Activated T-cell treated with anti-CD3 and anti-CD28 coated beads for 24 hours (primary cell): ENCODE data around the gene FLRT1.

Experiments
- DNase-seq: peaks from one replicate; pipeline ENCODE4 v3.0.0-alpha.2; 2020; ENCODE audit warnings: low read depth

The FLRT1 gene

GRCh38 chr11:64065712-64066111 is 30.0 kb downstream of the FLRT1 start:
- DNase-seq: no peak

GRCh38 chr11:64067230-64067993 is 31.7 kb downstream of the FLRT1 start:
- no peak for DNase-seq

GRCh38 chr11:64068705-64069400 is 33.1 kb downstream of the FLRT1 start:
- no peak for DNase-seq

DNA sequence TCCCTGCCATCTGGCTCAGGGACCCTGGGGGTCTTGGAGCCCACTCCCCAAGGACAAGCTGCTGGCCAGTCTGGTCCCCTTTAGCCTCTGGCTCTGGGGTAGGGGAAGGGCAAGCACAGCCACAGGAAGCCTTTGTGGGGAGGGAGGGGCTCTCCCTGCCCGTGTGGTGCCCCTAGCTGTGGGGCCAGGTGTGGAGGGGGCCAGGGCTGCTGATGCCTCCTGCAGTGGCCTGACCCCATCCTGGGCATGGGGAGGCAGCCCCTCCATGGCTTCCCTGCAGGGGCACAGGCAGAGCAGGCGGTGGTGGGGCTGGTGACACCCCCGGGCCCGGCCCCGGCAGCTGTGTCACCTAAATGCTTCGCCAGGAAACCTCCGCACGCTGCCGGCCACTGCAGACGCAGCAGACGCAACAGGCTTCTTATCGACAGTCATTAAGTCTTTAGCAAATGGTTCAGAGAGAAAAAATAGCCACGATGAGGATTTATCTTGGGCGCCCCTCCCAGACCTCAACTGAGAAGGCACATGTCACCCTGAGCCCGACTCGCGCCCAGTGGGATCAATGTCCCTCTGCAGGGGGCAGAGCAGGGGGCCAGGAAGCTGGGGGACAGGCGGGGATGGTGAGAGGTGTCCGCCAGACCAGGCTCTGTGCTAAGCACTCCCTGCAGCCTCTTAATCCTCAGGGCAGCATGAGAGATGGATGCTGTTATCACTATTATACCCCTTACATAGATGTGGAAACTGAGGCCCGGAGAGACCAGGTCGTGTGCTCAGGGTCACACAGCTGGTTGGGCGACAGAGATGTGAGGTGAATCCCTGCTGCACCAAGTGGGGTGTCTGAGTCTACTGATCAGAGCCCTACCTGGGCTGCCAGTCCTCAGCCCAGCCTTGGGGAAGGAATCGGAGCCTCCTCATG is 33.9 kb downstream of the FLRT1 start:
- DNase-seq: no peak

DNA sequence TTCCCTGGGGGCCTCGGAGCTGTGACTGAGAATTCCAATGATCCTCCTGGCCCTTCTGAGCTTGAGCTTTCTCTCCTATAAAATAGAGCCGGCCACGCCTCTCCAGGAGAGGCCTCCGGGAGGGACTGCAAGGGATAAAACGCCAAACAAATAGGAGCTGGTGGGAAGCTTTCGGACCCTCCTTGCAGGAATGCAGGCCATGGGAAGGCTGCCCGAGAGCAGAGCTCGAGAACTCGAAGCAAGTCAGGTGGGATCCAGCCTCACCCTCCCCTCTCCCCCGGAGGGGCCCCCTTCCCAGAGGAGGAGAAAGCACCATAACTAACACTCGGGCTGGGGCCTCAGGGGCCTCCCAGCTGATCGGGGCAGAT is 34.6 kb downstream of the FLRT1 start:
- DNase-seq: no peak

DNA sequence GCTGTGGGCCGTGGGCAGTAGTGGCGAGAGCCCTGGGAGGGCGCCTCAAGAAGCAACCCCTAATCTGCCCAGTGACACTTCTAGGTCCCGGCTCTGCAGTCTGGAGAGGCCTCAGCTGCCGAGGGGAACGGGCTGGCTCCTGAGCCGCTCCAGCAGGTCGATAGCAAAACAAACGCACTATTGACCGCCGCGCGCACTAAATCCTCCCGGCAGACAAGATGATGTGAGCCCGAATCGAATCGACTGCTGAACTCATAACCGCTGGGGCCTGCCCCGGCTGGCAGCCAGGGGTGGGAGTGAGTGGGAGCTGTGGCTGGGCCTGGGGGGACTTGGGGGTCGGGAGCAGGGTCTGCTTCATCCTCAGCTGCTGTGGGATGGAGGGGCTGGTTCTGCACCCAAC is 36.1 kb downstream of the FLRT1 start:
- DNase-seq: no peak

GRCh38 chr11:64072403-64072802 is 36.7 kb downstream of the FLRT1 start:
- no peak for DNase-seq

GRCh38 chr11:64072871-64073270 is 37.1 kb downstream of the FLRT1 start:
- DNase-seq: no peak

- DNase-seq: no peak
Observed at GRCh38 chr11:64073542-64073941, 37.8 kb downstream of the FLRT1 start.

GRCh38 chr11:64074239-64074638 is 38.5 kb downstream of the FLRT1 start:
- no peak for DNase-seq

DNA sequence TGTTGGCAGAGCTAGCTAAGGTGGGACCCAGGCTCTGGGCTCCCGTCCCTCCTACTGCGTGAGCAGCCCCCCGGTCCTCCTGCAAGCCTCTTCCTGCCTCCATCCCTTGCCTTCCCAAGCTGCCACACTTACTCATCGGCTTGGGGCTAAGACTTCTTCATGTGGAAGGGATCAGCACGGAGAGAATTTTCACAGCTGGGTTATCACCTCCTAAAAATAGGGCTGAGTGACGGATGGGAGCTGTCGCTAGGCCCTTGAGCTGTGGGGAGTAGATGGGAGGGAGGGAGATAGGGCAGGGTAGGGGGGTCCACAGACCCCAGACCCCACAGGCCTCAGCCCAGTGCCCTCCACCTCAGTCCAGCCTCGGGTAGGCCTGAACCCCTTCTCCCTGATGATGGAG is 41.0 kb downstream of the FLRT1 start:
- DNase-seq: no peak

DNA sequence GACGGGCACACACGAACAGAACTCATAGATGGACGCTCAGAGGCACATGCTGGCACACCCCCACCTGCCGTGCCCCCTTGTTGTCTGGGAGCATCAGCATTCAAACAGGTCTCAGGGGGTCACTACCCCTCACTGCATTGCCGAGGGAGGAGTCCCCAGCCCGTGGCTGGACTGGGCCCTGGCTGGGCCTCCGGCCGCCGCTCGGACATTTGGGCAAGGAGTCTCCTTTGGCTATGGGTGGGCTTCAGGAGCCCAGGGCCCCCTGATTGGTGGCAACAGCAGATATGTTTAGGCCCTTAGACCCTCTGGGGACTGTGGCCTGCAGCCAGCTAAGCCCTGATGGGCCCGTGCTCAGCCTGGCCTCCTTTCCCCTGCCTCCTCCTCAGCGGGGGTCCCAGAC is 41.9 kb downstream of the FLRT1 start:
- DNase-seq: no peak

GRCh38 chr11:64078284-64078683 is 42.6 kb downstream of the FLRT1 start:
- no peak for DNase-seq

DNA sequence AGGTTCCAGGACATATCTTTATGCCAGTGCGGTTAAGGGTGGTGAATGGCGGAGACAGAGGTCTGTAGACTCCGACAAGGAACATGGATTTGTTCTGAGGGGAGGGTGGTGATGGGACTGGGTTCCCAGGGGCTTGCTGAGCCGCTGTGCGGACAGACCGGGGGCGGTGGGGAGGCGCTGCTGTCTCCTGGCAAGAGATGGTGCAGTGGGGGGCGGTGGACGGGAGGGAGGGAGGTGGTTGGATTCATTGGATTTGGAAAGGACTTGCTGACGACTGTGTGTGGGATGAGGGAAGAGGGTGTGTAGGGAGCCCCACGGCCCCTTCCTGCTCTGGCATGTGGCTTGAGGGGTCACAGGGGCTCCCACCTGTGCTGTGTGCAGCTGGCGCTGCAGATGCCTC is 43.2 kb downstream of the FLRT1 start:
- no peak for DNase-seq

GRCh38 chr11:64080390-64080789 is 44.7 kb downstream of the FLRT1 start:
- no peak for DNase-seq

DNA sequence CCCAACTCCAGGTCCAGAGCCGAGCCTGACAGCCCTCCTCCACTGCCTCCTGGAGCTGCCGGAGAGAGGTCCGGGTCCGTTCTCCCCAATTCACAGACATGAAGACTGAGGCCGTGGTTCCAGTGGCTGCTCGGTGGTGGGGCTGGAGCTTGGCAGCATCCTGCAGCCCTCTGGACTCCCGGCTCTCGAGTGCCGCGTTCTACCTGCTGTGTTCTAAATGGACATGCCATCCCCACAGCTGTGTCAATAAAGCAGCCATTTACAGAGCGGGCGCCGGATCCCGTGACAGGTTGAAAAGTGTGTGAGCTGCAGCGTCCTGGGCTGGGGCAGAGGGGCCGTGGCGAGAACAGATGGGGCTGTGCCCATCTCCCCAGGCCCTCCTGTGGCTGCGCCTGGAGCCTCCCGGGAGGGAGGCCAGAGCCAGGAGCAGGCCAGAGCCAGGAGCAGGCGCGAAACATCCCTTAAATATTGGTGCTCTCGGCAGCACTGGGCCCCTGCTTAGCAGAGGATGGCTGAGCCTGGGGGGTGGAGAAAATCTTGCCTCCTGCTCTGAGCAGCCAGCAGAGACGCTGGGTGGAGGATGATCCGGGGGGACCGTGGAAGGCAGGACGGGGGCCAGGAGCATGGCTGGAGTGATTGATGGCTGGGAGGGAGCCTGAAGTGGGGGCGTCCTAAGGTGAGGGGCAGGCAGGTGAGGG is 46.2 kb downstream of the FLRT1 start:
- DNase-seq: no peak

- no peak for DNase-seq
Observed at GRCh38 chr11:64083398-64084080, 47.8 kb downstream of the FLRT1 start.

- no peak for DNase-seq
Observed at GRCh38 chr11:64084146-64084950, 48.6 kb downstream of the FLRT1 start.

GRCh38 chr11:64084951-64085710 is 49.4 kb downstream of the FLRT1 start:
- no peak for DNase-seq
